ENCODE data around the gene DPP6.
"Not testable (repeated sequence)": the region's sequence is repeated elsewhere in the genome, so short reads cannot be mapped to it uniquely, and the experiment has no call there.

DPP6 gene

GRCh38 chr7:154148791-154149516, 96.8 kb downstream of the DPP6 start:
- not testable (repeated sequence) for DNase-seq (ENCODE audit: low read depth)

- not testable (repeated sequence) for DNase-seq (ENCODE audit: low read depth)
These were observed 98.5 kb downstream of the DPP6 start for GRCh38 chr7:154150656-154151055.

GRCh38 chr7:154151306-154151705, 99.1 kb downstream of the DPP6 start:
- DNase-seq (ENCODE audit: low read depth), result not testable (repeated sequence)

GRCh38 chr7:154155928-154156327, 103.7 kb downstream of the DPP6 start:
- DNase-seq (ENCODE audit: low read depth), result not testable (repeated sequence)

- not testable (repeated sequence) for DNase-seq (ENCODE audit: low read depth)
These were observed 110.7 kb downstream of the DPP6 start for GRCh38 chr7:154162921-154163320.

- not testable (repeated sequence) for DNase-seq (ENCODE audit: low read depth)
These were observed 111.4 kb downstream of the DPP6 start for GRCh38 chr7:154163642-154164041.

GRCh38 chr7:154167051-154167450, 114.9 kb downstream of the DPP6 start:
- no peak for DNase-seq (ENCODE audit: low read depth)

GRCh38 chr7:154167807-154168206, 115.6 kb downstream of the DPP6 start:
- no peak for DNase-seq (ENCODE audit: low read depth)

- no peak for DNase-seq (ENCODE audit: low read depth)
These were observed 119.2 kb downstream of the DPP6 start for GRCh38 chr7:154171422-154171821.

- DNase-seq (ENCODE audit: low read depth), result no peak
These were observed 120.0 kb downstream of the DPP6 start for GRCh38 chr7:154172236-154172635.

- no peak for DNase-seq (ENCODE audit: low read depth)
These were observed 125.4 kb downstream of the DPP6 start for GRCh38 chr7:154177584-154177983.

- DNase-seq (ENCODE audit: low read depth), result no peak
These were observed 126.7 kb downstream of the DPP6 start for GRCh38 chr7:154178895-154179294.

- no peak for DNase-seq (ENCODE audit: low read depth)
These were observed 131.3 kb downstream of the DPP6 start for GRCh38 chr7:154183482-154183881.

GRCh38 chr7:154183946-154184345, 131.7 kb downstream of the DPP6 start:
- DNase-seq (ENCODE audit: low read depth), result no peak

- DNase-seq (ENCODE audit: low read depth), result no peak
These were observed 134.6 kb downstream of the DPP6 start for GRCh38 chr7:154186811-154187210.

- no peak for DNase-seq (ENCODE audit: low read depth)
These were observed 136.1 kb downstream of the DPP6 start for GRCh38 chr7:154188330-154188729.

- DNase-seq (ENCODE audit: low read depth), result no peak
These were observed 143.1 kb downstream of the DPP6 start for GRCh38 chr7:154195266-154195665.

GRCh38 chr7:154198481-154198880, 146.3 kb downstream of the DPP6 start:
- no peak for DNase-seq (ENCODE audit: low read depth)

- DNase-seq (ENCODE audit: low read depth), result no peak
These were observed 148.0 kb downstream of the DPP6 start for GRCh38 chr7:154200241-154200640.

- no peak for DNase-seq (ENCODE audit: low read depth)
These were observed 149.8 kb downstream of the DPP6 start for GRCh38 chr7:154202002-154202401.

GRCh38 chr7:154204046-154204445, 151.8 kb downstream of the DPP6 start:
- no peak for DNase-seq (ENCODE audit: low read depth)

- DNase-seq (ENCODE audit: low read depth), result no peak
These were observed 160.7 kb downstream of the DPP6 start for GRCh38 chr7:154212861-154213260.

GRCh38 chr7:154217688-154218340, 165.6 kb downstream of the DPP6 start:
- no peak for DNase-seq (ENCODE audit: low read depth)

GRCh38 chr7:154231732-154232131, 179.5 kb downstream of the DPP6 start:
- no peak for DNase-seq (ENCODE audit: low read depth)

All from amniotic epithelial cell (primary cell).